GM19372 (cell line): ENCODE data around the gene ZIC2.

Experiments used
- ATAC-seq: cut with Tn5 transposase; IDR thresholded peaks from one replicate; pipeline ENCODE4 v1.9.1; 2021; ENCODE audit warnings: mild to moderate bottlenecking, low read depth, moderate library complexity; ENCODE audit not compliant: unreplicated experiment

ZIC2 gene

DNA sequence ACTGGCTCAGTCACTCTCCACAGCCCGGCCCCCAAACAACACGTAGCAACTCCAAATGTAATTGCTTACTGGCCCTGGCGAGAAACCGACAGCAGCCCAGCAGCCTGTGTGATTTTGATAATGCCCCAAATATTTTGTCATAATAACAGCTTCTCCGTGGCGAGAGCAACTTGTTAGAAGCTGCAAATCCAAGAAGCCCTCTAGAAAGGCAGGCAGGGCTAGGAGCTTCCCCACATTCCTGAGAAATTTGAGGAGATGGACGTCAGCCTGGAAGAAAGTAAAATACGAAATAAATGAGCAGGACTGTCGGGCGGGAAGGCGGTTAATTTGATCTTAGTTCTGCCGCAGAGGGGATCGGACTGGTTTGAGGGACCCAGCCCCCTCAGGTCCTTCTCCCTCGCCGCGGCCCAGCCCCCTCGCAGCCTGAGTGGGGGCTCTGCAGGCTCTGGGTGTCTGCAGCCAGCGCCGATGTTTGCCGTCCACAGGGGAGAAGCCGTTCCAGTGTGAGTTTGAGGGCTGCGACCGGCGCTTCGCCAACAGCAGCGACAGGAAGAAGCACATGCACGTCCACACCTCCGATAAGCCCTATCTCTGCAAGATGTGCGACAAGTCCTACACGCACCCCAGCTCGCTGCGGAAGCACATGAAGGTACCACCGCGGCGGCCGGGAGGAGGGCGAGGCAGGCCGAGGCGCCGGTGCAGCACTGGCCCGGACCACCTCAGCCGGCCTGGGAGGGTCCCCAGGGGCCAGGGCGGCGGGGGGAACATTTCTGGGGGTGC is 3.1 kb downstream of the ZIC2 start:
- no peak for ATAC-seq

DNA sequence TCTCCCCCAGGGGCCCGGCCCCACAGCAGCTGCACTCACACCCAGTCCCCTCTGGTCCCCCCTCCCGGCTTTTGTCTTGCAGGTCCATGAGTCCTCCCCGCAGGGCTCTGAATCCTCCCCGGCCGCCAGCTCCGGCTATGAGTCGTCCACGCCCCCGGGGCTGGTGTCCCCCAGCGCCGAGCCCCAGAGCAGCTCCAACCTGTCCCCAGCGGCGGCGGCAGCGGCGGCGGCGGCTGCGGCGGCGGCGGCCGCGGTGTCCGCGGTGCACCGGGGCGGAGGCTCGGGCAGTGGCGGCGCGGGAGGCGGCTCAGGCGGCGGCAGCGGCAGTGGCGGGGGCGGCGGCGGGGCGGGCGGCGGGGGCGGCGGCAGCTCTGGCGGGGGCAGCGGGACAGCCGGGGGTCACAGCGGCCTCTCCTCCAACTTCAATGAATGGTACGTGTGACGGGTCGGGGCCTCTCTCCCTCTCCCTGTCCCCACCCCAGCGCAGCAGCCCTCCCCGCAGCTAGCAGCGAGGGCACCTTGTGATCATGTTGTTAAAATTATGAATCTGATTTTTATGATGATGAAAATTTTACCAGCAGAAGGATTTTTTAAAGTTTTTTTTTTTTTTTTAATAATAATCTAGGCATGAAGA is 3.8 kb downstream of the ZIC2 start:
- no peak for ATAC-seq

DNA sequence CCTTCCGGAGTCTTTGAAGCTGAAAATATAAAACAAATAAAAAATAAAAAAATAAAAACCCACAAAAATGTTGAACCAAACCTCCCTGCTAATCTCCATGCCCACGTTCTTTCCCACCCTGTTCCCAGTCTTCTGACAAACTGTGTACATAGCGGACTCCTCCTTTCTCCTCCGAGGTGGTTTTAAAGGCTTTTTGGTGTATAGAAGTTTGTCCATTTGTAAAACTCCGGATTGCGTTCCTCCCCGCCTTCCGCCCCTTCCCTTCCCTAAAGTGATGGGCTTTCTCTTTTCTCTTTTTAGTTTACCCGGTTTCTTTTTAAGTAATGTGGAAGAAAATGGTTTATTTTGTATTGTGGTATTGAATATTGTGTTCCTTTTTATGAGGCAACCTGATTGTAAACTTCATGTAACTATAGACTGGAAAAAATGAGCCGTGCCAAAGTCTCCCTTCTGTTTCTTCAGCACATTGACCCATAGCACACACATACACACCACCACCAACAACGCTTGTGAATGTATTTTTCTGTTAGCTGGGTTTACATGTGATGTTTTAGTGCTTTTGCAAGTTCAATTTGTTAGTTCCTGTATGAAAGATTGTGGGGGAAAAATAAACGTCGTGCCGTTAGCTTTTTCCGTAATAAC is 4.4 kb downstream of the ZIC2 start:
- ATAC-seq: no peak

DNA sequence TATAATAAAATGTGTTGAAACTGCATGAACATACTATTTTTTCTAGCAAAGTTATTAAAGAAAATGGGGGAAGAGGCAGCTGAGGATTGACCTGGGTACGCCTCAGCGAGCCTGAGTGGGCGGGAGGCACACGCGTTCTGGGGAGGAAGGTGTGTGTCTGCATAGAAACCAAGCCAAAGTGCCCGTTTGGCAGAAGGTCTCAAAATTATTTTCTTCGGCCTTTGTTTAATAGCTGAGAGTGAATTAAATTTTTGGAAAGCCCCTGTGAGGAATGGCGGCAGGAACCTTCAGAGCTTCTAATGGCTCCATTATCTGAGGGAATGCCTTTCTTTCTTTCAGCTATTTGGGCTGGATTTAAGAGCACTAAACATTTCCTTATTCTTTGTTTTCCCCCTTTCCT is 5.2 kb downstream of the ZIC2 start:
- ATAC-seq: no peak

DNA sequence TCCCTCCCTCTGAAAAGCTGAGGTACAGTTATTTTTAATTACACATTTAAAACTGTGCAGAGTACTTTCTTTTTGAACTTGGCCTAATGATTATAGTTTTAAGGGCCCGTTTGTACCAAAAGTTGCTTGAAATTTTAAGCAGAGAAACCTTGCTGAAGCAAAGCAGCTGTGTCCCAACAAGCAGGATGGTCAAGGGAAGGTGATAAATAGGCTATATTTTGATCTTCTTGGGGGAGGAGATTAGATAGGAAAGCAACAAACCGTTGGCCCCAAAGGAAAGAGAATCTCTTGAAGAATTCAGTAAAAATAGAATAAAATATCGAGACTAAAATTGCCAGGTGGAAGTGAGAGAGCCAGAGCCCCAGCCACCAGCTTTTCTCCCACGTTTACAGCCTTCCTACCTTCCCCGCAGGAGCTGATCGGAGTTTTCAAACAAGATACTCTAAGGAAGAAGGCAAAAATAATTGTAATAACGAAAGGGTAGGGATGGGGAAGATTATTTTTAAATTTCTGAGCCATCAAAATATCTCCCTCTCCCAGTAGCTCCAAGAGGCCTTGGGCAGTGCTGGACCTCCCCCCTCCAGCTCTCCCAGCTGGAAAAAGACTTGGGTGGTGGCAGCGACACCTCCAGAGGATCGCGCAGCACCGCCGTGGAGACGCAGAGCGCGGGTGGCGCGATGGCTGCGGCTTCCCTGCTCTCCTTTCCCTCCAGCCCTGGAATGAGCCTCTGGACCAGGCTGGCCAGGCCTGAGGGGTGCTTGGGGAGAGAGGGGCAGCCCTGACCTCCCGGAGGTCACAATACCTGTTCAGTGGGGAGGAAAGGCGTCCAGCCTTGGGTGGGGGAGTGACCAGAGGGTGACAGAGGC is 5.8 kb downstream of the ZIC2 start:
- no peak for ATAC-seq

DNA sequence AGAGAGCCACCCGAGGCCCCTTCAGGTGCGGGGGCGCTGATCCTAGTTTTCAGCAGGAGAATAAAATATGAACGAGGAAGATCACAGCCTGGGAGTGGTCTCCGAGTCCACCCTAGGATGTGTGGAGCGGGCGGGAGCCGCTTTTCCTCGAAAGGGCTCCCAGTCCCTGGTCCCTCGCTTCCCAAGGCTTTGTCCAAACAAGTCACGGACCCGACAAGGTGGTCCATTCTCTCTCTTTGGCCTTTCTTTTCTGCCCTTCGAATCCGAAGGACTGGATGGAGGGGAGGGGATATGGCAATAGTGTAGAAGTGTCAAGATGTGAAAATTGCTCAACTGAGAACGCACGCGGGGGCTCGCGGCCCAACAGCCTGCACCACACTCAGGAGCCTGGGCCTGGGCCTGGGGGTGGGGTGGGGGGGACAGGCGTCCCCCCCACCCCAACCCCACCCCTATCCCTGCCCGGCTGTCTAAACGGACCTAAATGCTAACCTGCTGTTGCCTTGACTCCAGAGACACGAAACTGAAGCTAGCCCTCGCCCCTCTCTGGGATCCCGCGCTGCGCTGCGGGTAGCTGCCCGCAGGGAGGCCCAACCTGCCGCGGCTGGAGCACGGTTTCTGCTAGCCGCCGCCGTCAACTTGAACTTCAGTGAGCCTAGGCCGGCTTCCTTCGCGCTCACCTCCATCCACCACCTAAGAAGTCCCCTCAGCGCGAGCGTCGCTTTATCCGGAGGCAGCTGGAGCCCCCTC is 7.1 kb downstream of the ZIC2 start:
- ATAC-seq: no peak

DNA sequence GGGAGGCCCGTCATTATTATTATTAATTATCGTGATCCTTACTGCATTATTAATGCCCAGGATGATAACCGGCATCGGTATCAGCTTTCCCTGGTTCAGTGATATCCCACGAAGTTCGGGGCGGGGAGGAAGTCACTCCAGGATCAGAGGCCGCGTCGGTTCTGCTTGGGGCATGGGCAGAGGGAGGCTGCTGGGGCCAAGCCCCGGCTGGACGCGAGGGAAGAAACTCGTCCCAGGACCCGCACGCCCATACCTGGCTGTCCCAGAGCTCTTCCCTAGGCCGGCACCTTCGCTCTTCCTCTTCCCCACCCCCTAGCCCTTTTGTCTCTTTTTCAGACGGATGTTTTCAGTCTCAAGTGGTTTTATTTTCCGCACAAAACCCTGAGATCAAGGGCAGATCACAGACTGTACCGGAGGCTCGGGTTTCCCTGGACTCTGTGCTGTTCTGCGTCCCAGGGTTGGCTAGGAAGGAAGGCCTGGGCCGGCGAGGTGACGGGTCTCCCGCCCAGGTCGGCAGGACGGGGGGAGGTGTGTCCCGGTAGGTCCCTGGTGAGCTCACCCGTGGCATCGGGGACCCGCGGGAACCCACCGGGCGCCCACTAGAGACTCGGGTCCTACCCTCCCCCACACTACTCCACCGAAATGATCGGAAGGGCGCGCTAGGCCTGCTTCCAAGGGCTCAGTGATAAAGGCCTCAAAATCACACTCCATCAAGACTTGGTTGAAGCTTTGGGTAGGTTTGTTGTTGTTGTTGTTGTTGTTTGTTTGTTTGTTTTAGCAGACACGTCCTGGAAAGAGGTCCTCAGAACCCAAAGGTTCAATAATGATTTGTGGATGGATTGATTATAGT is 7.9 kb downstream of the ZIC2 start:
- no peak for ATAC-seq

DNA sequence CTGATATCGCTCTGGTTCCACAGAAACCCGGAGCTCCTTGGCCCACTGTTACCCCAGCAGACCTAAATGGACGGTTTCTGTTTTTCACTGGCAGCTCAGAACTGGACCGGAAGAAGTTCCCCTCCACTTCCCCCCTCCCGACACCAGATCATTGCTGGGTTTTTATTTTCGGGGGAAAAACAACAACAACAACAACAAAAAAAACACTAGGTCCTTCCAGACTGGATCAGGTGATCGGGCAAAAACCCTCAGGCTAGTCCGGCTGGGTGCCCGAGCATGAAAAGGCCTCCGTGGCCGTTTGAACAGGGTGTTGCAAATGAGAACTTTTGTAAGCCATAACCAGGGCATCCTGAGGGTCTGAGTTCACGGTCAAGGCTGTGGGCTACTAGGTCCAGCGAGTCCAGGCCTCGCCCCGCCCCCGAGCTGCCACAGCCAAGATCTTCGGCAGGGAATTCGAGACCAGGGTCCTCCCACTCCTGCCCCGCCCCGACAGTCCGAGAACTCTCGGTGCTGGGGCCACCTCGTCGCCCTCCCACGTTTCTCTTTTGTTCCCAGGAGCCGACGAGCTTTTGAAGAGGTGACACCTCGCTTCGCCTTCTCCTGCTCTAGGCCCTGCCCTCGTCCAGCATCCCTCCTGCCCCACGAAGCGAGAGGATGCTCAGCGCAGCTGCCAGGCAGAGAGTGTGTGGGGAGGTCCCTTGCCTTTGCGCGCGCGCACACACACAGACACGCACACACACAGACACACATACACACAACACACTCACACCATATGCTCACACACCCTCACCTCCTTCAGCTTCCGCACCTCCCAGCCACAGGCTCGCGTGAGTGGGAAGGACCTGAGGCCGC is 8.8 kb downstream of the ZIC2 start:
- no peak for ATAC-seq

DNA sequence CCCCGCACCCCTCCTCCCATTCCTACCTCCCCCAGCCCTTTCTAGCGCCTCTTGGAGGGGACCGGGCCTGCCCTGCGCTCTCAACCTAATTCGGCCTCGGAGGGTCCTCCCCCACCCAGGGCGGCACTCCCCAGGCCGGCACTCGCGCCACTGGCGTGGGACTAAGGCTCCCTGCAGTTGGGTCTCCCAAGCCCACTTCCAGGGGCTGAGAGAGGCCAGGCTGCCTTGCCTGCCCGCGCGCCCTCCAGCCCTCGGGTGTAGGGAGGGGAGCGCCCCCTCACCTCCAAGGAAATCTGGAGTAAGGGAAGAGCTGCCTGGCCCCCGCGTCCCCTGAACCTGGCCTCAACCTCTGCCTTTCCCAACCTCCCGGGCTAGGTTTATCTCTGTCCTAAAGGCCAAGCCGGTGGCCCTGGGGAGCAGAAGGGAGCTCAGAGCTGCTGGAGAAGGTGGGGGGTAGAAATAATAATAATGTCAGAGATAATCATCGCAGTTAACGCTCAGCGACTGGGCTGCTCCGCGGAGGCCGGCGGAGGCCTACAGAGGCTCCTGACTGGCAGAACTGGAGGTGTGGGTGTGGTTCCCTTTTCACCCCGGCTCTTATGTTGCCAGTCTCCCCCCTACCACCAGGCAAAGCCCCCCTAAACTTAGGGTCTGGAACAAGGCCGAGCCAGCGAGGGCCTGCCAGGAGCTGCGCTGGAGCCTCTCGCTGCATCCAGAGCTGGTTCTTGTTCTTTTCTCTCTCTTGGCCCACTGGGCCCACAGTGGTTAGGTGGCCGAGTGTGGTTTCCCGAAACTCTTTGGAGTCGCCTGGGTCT is 9.6 kb downstream of the ZIC2 start:
- ATAC-seq: no peak

DNA sequence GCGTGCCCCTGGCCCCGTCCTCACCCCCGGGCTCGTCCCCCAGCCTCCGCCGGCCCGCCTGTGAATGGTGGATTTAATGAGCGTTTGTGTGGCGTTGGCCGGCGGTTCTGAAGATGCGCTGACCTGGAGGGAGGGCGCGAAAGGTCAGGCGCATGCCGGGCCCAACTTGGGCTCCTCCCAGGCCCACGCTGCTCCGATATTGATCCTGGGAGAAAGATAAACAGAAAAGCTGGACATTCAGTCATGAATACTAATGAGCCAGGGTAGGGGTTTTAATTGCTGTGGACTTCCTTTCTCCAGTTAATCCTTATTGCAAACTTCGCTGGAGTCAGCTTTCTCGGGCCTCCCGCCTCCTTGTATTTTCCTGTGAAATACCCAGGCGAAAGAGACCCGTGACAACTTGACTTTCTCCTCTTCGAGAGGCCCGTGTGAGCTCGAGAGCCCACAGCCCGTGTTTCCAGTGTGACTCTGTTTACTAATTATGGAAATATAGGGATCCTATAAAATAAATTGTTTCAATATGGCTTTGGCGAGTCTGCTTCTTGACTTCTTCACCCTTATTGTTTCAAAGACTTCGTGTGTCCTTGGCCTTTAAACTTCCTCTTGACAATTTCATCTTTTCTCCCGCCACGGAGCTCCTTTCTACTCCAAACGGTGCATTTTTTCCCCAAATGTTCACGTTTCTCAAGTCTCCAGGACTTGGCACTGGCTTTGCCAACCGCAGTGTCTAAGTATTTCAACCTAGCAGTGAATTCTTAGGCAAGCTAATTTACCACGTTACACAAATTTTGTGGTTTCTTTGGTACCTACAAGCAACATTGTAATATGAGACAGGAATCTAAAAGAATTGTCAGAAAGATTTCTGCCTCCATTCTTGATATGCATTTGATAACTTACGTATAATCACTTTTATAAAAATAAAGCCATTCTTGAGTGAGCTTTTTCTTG is 10.5 kb downstream of the ZIC2 start:
- ATAC-seq: no peak

DNA sequence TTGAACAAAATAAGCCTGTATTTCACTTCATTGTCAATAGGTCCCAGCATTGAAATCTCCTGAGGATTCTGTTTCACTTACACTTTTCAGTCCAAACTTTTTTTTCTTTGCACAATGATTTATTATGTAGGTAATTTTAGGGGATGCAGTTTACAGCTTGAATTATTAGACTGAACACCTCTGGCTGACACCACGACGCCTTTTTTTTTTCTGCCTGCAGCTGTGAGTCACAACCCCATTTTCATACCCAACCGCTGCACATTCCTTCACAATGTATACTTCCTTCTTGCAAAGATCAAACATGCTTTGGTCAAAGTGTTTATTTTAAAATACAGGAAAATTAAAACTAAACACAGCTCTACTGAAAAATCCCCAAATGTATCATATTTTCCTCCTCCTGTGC is 11.4 kb downstream of the ZIC2 start:
- no peak for ATAC-seq

DNA sequence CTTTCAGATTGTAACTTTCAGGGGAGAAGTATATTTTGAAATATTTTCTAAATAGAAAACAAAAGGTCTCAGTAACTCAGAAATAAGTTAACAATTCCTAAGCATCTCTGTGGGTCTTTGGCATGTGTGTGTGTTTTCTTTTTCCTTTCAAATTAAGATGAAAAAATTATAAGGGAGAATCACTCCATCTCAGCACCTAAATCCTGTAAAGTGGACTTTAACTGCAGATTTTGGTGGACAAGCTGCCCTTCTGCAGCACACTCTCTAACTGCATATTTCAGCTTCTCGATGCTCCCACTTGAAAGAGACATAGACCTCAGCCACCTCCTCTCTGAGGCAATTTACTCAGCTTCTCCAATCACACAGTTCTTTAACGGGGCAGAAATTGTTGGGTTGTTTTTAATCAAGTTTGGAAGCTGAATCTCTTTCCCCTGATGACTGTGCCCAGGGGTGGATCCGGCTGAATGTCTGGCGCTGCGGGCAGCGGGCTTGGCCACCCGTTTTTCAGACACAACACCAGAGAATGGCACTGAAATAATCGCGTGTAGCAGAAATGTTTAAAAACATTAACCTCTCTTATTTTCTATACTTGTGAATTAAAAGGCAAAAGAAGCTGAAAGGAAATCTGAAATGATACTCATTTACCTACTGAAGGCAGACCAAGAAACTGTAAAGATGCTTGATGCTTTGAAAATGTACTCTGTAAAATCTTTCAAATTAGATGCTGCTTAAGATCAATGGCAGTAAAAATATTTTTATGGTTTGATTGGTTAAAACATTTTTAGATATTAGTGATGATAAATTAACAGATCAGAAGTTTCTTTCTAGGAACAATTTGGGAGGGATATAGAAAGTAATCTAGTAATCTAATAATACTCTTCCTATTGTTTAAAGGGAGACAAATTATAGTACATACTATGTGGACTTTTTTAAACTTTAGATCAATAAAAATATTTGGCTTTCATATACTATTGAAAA is 12.4 kb downstream of the ZIC2 start:
- no peak for ATAC-seq

DNA sequence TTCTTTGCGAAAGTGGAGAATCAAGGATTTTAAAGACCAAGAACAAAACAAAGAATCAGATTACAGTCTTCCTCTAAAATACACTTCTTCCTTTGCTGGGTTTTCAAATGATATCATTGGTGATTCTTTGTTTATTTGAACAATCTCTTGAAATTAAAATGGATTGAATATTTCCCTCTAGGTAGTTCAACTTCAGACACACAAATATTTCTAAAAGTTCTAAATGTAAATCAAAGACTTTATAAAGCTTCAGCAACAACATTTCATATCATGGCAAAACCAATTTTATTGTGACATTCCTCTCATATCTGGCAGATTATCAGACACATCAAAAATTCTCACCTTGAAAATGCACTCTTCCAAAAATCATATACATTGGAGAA is 13.0 kb downstream of the ZIC2 start:
- no peak for ATAC-seq

DNA sequence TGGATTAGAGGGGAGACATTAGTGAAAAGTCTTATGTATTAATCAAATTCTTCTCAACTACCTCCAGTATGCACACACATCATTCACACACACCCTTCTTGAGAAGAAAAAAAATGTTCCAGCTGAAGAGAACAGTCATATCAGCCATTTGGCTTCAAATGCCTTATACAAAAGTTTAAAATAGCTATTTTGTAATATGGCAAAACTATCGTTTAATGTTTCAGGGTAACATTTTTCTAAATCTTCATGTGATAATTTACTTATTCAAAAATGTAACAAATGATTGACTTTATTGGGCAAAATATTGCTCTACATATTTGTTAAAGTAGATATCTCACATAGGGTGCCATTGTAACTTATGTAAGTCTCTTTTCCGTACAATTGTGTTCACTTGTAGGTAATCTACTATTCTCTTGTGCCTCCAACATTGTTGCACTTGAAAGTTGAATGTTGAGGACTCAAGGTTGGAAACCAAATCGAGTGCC is 13.6 kb downstream of the ZIC2 start:
- ATAC-seq: no peak
